ENCODE measurements around the gene C2orf72.
"Not testable (repeated sequence)": the region's sequence is repeated elsewhere in the genome, so short reads cannot be mapped to it uniquely, and the experiment has no call there.

C2orf72 gene

DNA sequence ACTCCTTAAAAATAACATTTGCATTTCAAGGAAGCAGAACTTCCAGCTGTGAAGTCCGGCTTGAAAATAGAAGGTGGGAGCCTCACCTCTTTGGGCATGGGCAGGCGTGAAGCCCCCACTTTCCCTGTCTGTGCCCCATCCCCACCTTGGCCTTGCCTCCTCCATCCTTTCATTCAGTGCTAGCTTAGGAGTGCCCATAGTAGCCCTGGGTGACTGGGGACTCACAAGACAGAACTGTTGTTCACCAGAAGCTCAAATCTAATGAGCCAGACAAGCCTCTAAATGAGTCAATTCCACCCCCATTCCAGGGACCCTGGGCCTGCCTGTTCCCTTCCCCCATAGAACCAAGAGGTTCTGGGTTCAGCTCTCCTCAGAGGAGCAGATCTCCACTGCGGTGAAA is 21.4 kb upstream of the C2orf72 start:
- no peak for DNase-seq

- no peak for DNase-seq
Observed at GRCh38 chr2:231016566-231017230, 20.6 kb upstream of the C2orf72 start.

GRCh38 chr2:231017231-231017598 is 20.1 kb upstream of the C2orf72 start:
- no peak for DNase-seq

GRCh38 chr2:231018184-231018583 is 19.1 kb upstream of the C2orf72 start:
- DNase-seq: no peak

- DNase-seq: not testable (repeated sequence)
Observed at GRCh38 chr2:231025059-231025458, 12.3 kb upstream of the C2orf72 start.

DNA sequence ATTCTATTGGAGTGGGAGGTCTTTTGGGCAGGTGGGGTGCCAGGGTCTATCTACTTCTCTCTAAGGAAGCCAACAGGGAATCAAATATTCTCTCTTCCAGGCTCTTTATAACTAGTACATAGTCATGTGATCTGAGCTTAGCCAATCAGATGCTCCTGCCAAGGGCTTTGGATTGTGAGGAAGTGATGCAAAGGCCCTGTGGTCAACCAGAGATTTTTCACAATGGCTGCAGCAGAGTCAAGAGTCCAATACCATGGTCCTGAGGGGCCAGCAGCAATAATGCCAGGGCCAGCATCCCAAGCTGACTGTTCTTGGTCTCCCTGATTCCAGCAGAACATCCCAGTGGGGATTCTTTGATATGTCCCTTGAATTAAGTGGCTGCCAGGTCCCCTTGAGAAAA is 8.4 kb upstream of the C2orf72 start:
- DNase-seq: no peak

GRCh38 chr2:231029563-231029962 is 7.8 kb upstream of the C2orf72 start:
- no peak for DNase-seq

DNA sequence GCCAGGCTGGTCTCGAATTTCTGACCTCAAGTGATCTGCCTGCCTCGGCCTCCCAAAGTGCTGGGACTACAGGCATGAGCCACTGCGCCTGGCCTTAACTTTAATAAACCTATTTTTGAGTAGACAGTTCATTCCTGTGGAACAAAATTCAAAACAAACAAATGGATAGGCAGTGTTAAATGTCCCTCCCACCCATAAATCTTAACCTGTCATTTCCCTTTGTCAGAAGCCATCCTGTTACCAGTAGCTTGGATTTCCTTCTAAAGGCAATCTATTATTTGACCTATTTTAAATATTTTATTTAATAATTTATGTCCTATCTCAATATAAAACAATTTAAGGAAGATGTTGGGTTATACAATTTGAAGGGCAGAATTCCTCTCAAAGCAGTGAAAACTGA is 6.6 kb upstream of the C2orf72 start:
- no peak for DNase-seq

- no peak for DNase-seq
Observed at GRCh38 chr2:231032575-231033140, 4.7 kb upstream of the C2orf72 start.

- DNase-seq: no peak
Observed at GRCh38 chr2:231033147-231034132, 3.9 kb upstream of the C2orf72 start.

DNA sequence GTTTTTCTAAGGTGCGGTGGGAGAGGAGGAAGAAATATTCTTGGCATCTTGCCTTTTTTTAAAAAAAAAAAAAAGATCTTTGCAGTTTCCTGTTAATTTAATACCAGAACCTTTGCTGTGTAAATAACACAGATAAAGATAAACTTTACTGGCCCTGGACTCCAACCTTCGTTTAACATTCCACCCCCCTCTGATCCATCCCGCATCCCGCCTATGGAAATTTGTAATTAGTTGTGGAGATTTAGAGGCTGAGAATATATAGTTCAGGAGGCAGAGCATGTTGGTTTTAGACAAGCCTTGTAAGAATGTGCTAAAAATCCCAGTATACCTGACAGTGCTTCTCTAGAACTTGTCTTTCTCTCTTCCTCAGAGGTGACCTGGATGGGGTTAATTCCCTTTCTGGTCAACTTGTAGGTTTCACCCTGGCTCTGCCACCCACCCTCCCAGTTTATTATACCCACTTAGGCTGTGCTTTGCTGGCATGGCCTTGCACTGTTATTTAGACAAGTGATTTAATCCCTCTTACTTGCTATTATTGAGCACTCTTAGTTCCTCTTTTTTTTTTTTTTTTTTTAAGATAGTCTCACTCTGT is 2.9 kb upstream of the C2orf72 start:
- no peak for DNase-seq

GRCh38 chr2:231036131-231036530 is 1.2 kb upstream of the C2orf72 start:
- no peak for DNase-seq

DNA sequence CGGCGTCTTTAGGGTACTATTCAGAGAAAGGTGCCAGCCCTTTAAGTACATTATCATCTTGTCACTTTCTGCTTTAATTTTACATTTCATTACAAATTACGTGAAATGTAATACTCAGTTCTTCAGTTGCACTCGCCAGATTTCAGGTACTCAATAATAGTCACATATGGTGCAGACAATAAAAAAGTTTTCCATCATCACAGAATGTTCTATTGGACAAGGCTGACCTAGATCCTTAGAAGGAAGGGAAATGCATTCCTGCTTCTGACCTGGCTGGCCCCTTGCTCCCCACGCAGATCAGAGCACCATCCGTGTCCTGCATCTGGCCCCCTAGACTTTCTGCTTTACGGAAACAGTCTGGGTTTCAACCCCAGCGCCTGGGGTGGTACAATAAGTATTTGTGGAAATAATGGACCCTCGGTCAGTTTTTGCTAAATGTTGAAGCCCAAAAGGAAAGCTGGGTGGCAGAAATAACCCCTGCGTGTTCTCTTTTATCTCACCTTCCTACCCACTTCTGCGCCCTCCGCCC is 681 bp upstream of the C2orf72 start:
- no peak for DNase-seq

- no peak for DNase-seq
Observed at GRCh38 chr2:231037731-231038482, 584 bp downstream of the C2orf72 start.

DNA sequence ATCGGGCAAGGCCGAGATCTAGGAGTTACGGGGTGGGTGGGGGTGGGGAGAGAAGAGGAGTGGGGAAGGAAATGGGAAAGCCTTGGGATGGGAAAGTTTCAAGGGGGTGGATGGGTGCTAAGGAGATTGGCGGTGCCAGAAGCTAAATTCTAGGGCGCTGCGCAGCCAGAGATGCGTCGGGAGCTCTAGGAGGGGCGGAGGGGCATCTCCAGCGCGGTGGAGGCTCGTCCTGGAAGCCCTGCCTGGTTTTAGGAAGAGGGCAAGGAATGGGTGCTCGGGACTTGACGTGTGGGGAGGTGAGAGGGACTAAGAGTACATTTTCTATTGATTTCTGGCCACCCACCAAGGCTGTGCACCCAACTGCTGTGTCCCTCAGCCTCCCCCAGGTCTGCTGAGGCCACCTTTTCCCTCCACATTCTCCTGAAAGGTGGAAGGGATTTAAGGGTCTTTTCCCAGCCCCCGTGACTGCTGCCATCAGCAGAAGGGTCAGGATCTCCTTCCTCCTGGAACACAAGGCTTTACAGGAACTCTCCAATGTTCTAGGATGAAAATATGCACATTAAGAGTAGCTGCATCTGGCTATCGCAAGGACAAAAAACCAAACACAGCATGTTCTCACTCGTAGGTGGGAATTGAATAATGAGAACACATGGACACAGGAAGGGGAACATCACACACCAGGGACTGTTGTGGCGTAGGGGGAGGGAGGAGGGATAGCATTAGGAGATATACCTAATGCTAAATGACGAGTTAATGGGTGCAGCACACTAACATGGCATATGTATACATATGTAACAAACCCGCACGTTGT is 1.4 kb downstream of the C2orf72 start:
- DNase-seq: no peak

DNA sequence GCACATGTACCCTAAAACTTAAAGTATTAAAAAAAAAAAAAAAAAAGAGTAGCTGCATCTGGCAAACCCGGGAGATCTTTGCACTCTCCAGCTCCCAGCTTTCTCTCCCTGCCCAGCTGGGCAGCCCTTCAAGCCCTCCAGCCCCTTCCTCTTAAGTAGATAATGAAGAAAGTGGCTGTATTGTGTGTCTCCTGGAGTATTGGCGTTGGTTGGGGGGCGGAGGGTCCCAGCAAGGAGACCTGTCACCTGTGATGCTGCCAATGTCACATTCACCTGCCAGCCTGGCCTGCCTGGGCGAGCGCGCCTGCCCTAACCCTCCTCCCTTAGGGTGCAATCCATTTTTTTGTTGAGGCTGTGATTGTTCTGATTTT is 2.0 kb downstream of the C2orf72 start:
- no peak for DNase-seq

- no peak for DNase-seq
Observed at GRCh38 chr2:231039821-231040364, 2.6 kb downstream of the C2orf72 start.

DNA sequence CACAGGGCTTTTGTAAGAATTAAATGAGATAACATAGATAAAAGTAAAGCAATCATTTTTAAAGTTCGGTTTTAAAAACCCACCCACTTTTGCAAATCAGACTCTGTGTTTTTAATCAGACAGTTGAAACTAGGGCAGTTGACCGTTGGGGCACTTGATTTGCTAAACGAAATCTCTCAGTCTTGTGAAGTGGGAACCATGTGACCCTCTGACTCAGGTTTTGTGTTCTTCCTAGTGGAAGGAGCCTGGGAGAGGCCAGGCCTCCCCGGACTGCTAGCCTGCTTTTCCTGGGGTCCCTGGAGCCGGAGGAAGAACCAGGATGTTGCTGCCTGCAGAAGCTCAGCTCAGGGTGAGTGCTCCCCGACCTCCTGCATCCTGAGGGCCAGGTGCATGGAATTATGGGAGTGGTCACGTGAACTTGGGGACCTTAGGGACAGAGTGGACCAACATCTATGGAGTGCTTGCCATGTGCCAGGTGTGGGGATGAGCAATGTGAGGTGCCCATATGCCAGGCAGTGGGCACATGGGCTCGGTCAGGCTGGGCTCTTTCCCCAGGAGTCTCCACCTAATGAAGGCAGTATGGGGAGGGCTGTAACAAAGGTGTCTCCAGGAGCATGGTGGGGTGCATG is 3.9 kb downstream of the C2orf72 start:
- DNase-seq: no peak

GRCh38 chr2:231043796-231044195 is 6.5 kb downstream of the C2orf72 start:
- no peak for DNase-seq

- no peak for DNase-seq
Observed at GRCh38 chr2:231046916-231047273, 9.6 kb downstream of the C2orf72 start.
